Measurements from ENCODE around the gene HAND2.

The HAND2 gene

GRCh38 chr4:173556398-173557131, 26.5 kb upstream of the HAND2 start:
- Mint-ChIP-seq H3K4me3 (no peak overlapping the region), H3K27me3 (ENCODE audit: low read depth) (peaks cover 14% of the 10 kb centered on the region), H3K9me3 (no peaks in the 10 kb centered on the region), H3K4me1 (no peaks in the 10 kb centered on the region), H3K36me3 (ENCODE audit: low read depth) (no peaks in the 10 kb centered on the region), H3K27ac (no peak overlapping the region)
- TF ChIP-seq, protein P1, sequence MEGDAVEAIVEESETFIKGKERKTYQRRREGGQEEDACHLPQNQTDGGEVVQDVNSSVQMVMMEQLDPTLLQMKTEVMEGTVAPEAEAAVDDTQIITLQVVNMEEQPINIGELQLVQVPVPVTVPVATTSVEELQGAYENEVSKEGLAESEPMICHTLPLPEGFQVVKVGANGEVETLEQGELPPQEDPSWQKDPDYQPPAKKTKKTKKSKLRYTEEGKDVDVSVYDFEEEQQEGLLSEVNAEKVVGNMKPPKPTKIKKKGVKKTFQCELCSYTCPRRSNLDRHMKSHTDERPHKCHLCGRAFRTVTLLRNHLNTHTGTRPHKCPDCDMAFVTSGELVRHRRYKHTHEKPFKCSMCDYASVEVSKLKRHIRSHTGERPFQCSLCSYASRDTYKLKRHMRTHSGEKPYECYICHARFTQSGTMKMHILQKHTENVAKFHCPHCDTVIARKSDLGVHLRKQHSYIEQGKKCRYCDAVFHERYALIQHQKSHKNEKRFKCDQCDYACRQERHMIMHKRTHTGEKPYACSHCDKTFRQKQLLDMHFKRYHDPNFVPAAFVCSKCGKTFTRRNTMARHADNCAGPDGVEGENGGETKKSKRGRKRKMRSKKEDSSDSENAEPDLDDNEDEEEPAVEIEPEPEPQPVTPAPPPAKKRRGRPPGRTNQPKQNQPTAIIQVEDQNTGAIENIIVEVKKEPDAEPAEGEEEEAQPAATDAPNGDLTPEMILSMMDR (IDR thresholded peaks at IDR 0.05; ENCODE audit: unreplicated experiment in 3 of 3) = no peak

DNA sequence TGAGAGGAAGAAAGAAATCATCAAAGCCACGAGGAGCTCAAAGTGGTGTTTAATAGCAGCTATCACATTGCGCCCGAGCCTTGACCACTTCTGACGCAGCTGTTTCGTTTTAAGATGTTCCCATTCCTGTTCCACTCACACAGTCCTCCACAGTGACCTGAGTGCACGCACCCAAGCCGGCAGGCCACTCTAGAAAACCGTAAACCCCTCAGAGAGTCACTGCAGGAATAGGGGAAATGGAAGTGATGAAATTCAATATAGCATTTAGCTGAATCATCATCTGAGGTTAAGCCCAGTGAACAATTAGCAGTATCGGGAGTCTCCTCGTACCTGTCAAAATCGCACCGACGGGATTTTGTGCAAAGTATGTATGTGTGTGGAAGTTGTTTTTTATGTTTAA, 17.9 kb upstream of the HAND2 start:
- Mint-ChIP-seq H3K36me3 (ENCODE audit: low read depth) (no peaks in the 10 kb centered on the region), H3K4me3 (no peak overlapping the region), H3K27ac (no peak overlapping the region), H3K4me1 (no peaks in the 10 kb centered on the region), H3K9me3 (no peaks in the 10 kb centered on the region), H3K27me3 (ENCODE audit: low read depth) (peaks cover 73% of the 10 kb centered on the region)
- TF ChIP-seq, protein P1 (IDR thresholded peaks at IDR 0.05; ENCODE audit: unreplicated experiment in 3 of 3) = no peak

DNA sequence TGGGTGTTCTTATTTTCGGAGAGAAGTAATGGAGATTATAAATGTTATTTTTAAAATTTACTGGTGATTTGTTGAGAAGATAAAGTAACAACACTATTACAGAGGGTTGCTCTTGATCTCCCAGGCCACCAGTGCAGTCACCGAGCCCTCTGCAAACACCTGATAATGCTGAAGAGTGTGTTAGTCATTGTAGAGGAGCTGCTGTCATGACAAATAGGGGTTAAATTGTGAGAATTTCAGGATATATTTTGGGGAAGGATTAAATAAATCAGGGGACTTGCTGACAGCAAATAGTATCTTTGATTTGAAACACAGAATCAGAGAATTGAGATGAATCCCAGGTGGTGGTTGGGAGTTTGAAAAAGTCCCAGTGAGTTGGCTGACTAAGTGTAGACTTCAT, 16.7 kb upstream of the HAND2 start:
- no peaks in the 10 kb centered on the region for H3K36me3 Mint-ChIP-seq (ENCODE audit: low read depth)
- H3K27ac Mint-ChIP-seq = no peak overlapping the region
- TF ChIP-seq, protein P1 (IDR thresholded peaks at IDR 0.05; ENCODE audit: unreplicated experiment in 3 of 3) = no peak
- peaks cover 79% of the 10 kb centered on the region for H3K27me3 Mint-ChIP-seq (ENCODE audit: low read depth)
- H3K4me3 Mint-ChIP-seq = no peak overlapping the region
- no peaks in the 10 kb centered on the region for H3K9me3 Mint-ChIP-seq
- H3K4me1 Mint-ChIP-seq = no peaks in the 10 kb centered on the region

- H3K4me3 Mint-ChIP-seq = no peak overlapping the region
- no peaks in the 10 kb centered on the region for H3K4me1 Mint-ChIP-seq
- H3K9me3 Mint-ChIP-seq = no peaks in the 10 kb centered on the region
- H3K27ac Mint-ChIP-seq = no peak overlapping the region
- TF ChIP-seq, protein P1 (IDR thresholded peaks at IDR 0.05; ENCODE audit: unreplicated experiment in 3 of 3) = no peak
- peaks cover 87% of the 10 kb centered on the region for H3K27me3 Mint-ChIP-seq (ENCODE audit: low read depth)
- no peaks in the 10 kb centered on the region for H3K36me3 Mint-ChIP-seq (ENCODE audit: low read depth)
These were observed 15.4 kb upstream of the HAND2 start for GRCh38 chr4:173545440-173545839.

- H3K4me1 Mint-ChIP-seq = peaks cover 9% of the 10 kb centered on the region
- peaks cover 96% of the 10 kb centered on the region for H3K27me3 Mint-ChIP-seq (ENCODE audit: low read depth)
- H3K4me3 Mint-ChIP-seq = no peak overlapping the region
- H3K36me3 Mint-ChIP-seq (ENCODE audit: low read depth) = no peaks in the 10 kb centered on the region
- H3K9me3 Mint-ChIP-seq = no peaks in the 10 kb centered on the region
- TF ChIP-seq, protein P1 (IDR thresholded peaks at IDR 0.05; ENCODE audit: unreplicated experiment in 3 of 3) = no peak
- no peak overlapping the region for H3K27ac Mint-ChIP-seq
These were observed 13.2 kb upstream of the HAND2 start for GRCh38 chr4:173543266-173543665.

- Mint-ChIP-seq H3K9me3 (peaks cover 2% of the 10 kb centered on the region), H3K27ac (no peak overlapping the region), H3K4me1 (peaks cover 9% of the 10 kb centered on the region), H3K4me3 (no peak overlapping the region), H3K36me3 (ENCODE audit: low read depth) (no peaks in the 10 kb centered on the region), H3K27me3 (ENCODE audit: low read depth) (peaks cover 99% of the 10 kb centered on the region)
- TF ChIP-seq, protein P1 (IDR thresholded peaks at IDR 0.05; ENCODE audit: unreplicated experiment in 3 of 3) = no peak
These were observed 10.0 kb upstream of the HAND2 start for GRCh38 chr4:173539986-173540385.

All from nephron (organoid).